Measurements from ENCODE around the gene OR5B21. TPM values are rescaled to one million over a fixed set of nuclear protein-coding genes. Genes with fewer than 3 reads are reported as not detected.

Gene OR5B21
- polyA plus RNA-seq, 2 of the 4 experiments (the other 2 are of a cell fraction) = not detected

DNA sequence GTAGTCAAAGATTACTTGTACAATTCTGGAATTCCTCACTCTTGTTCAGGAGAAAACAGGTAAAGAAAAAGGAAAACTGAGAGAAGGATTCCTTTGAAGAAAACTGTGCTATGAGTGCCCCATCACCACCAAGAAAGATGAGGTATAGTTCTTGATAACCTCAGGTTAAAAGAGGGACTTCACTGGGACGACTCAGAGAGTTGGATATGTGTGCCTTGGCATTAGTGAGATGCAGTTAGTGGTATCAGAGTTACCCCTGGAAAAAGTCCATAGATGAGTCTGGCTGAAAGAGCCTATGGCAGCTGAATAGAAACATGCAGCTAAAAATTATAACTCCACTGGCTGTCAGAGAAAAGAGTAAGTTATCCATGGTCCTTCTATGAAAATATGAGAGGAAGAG, 38.9 kb upstream of the OR5B21 start:
- DNase-seq (ENCODE audit: low read depth in 1 of 2, low spot score in 1 of 2) (no peak), ATAC-seq (no peak), FAIRE-seq (no peak)
- Histone ChIP-seq H3K9me3 (no peaks in the 10 kb centered on the region), H3K4me1 (no peaks in the 10 kb centered on the region), H3K27ac (no peak overlapping the region), H3K4me2 (no peak overlapping the region), H3K4me3 (no peak overlapping the region)
- CTCF ChIA-PET = interaction anchor here (0.9 kb wide), 1 partner anchor 20 kb away, joined by 3 read pairs; no protein-coding TSS in a partner anchor
- POLR2A ChIA-PET = no interaction called here
- TF ChIP-seq JUNB (IDR thresholded peaks at IDR 0.05) = no peak
- TF ChIP-seq, protein P1, sequence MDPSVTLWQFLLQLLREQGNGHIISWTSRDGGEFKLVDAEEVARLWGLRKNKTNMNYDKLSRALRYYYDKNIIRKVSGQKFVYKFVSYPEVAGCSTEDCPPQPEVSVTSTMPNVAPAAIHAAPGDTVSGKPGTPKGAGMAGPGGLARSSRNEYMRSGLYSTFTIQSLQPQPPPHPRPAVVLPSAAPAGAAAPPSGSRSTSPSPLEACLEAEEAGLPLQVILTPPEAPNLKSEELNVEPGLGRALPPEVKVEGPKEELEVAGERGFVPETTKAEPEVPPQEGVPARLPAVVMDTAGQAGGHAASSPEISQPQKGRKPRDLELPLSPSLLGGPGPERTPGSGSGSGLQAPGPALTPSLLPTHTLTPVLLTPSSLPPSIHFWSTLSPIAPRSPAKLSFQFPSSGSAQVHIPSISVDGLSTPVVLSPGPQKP (IDR thresholded peaks at IDR 0.05; ENCODE audit: low read depth, low read length) = no peak
- no peak for TF ChIP-seq HEYL (CRISPR knock-in tag; IDR thresholded peaks at IDR 0.05)
- TF ChIP-seq GATA3 (IDR thresholded peaks at IDR 0.05; ENCODE audit: borderline replicate concordance) = no peak
- no peak for TF ChIP-seq KDM5A (IDR thresholded peaks at IDR 0.05)
- TF ChIP-seq SMC3 (IDR thresholded peaks at IDR 0.05) = no peak
- no peak for TF ChIP-seq KDM1A (IDR thresholded peaks at IDR 0.05; ENCODE audit: low read depth)
- no peak for TF ChIP-seq CEBPB (IDR thresholded peaks at IDR 0.05)
- TF ChIP-seq, protein P2, sequence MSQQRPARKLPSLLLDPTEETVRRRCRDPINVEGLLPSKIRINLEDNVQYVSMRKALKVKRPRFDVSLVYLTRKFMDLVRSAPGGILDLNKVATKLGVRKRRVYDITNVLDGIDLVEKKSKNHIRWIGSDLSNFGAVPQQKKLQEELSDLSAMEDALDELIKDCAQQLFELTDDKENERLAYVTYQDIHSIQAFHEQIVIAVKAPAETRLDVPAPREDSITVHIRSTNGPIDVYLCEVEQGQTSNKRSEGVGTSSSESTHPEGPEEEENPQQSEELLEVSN (IDR thresholded peaks at IDR 0.05; ENCODE audit: borderline replicate concordance, low read depth) = no peak
- no peak for TF ChIP-seq SREBF2 (IDR thresholded peaks at IDR 0.05)
- TF ChIP-seq HOXB5 (CRISPR knock-in tag; IDR thresholded peaks at IDR 0.05) = no peak
- TF ChIP-seq ZSCAN20 (CRISPR knock-in tag; IDR thresholded peaks at IDR 0.05) = no peak
- no peak for TF ChIP-seq HOXA7 (CRISPR knock-in tag; IDR thresholded peaks at IDR 0.05)
- TF ChIP-seq, protein P3, sequence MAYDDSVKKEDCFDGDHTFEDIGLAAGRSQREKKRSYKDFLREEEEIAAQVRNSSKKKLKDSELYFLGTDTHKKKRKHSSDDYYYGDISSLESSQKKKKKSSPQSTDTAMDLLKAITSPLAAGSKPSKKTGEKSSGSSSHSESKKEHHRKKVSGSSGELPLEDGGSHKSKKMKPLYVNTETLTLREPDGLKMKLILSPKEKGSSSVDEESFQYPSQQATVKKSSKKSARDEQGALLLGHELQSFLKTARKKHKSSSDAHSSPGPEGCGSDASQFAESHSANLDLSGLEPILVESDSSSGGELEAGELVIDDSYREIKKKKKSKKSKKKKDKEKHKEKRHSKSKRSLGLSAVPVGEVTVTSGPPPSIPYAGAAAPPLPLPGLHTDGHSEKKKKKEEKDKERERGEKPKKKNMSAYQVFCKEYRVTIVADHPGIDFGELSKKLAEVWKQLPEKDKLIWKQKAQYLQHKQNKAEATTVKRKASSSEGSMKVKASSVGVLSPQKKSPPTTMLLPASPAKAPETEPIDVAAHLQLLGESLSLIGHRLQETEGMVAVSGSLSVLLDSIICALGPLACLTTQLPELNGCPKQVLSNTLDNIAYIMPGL (CRISPR knock-in tag; IDR thresholded peaks at IDR 0.05; ENCODE audit: borderline replicate concordance) = no peak
- TF ChIP-seq, protein P4, sequence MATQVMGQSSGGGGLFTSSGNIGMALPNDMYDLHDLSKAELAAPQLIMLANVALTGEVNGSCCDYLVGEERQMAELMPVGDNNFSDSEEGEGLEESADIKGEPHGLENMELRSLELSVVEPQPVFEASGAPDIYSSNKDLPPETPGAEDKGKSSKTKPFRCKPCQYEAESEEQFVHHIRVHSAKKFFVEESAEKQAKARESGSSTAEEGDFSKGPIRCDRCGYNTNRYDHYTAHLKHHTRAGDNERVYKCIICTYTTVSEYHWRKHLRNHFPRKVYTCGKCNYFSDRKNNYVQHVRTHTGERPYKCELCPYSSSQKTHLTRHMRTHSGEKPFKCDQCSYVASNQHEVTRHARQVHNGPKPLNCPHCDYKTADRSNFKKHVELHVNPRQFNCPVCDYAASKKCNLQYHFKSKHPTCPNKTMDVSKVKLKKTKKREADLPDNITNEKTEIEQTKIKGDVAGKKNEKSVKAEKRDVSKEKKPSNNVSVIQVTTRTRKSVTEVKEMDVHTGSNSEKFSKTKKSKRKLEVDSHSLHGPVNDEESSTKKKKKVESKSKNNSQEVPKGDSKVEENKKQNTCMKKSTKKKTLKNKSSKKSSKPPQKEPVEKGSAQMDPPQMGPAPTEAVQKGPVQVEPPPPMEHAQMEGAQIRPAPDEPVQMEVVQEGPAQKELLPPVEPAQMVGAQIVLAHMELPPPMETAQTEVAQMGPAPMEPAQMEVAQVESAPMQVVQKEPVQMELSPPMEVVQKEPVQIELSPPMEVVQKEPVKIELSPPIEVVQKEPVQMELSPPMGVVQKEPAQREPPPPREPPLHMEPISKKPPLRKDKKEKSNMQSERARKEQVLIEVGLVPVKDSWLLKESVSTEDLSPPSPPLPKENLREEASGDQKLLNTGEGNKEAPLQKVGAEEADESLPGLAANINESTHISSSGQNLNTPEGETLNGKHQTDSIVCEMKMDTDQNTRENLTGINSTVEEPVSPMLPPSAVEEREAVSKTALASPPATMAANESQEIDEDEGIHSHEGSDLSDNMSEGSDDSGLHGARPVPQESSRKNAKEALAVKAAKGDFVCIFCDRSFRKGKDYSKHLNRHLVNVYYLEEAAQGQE (IDR thresholded peaks at IDR 0.05) = no peak
- TF ChIP-seq BHLHE40 (IDR thresholded peaks at IDR 0.05; ENCODE audit: low read depth, low read length) = no peak
- TF ChIP-seq ZFP36 (IDR thresholded peaks at IDR 0.05; ENCODE audit: borderline replicate concordance, partially characterized antibody) = no peak
- no peak for TF ChIP-seq EHMT2 (IDR thresholded peaks at IDR 0.05; ENCODE audit: low read depth)
- TF ChIP-seq NPAS2 (CRISPR knock-in tag; IDR thresholded peaks at IDR 0.05; ENCODE audit: borderline replicate concordance) = no peak
- TF ChIP-seq RAD21 (conservative IDR thresholded peaks at IDR 0.05 in 1 of 2, IDR thresholded peaks at IDR 0.05 in 1 of 2) = no peak
- WGBS (ENCODE audit: missing lambda C conversion rate) = 9% methylated on average over 1 of the region's 1 CpG

DNA sequence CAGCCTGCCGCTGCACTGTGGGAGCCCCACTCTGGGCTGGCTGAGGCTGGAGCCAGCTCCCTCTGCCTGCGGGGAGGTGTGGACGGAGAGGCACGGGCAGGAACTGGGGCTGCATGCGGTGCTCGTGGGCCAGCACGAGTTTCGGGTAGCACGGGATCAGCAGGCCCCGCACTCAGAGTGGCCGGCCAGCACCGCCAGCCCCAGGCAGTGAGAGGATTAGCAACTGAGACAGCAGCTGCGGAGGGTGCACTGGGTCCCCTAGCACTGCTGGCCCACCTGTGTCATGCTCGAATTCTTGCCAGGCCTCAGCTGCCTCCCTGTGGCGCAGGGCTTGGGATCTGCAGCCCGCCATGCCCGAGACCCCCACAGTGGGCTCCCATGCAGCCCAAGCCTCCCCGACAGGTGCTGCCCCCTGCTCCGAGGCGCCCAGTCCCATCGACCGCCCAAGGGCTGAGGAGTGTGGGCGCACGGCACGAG, 24.0 kb upstream of the OR5B21 start:
- ChIA-PET CTCF (interaction anchor here (1.1 to 2.2 kb wide), 2 partner anchors 8 to 20 kb away, joined by 3 to 10 read pairs; no protein-coding TSS in a partner anchor), POLR2A (no interaction called here)
- TF ChIP-seq RCOR1 (IDR thresholded peaks at IDR 0.05; ENCODE audit: low read depth, low read length) (no peak), NFE2L2 (conservative IDR thresholded peaks at IDR 0.05; ENCODE audit: low read length) (no peak), MAZ (IDR thresholded peaks at IDR 0.05; ENCODE audit: borderline replicate concordance, low read depth, low read length) (no peak), HEYL (CRISPR knock-in tag; IDR thresholded peaks at IDR 0.05) (no peak), FOSB (CRISPR knock-in tag; IDR thresholded peaks at IDR 0.05) (no peak)
- TF ChIP-seq, protein P5, sequence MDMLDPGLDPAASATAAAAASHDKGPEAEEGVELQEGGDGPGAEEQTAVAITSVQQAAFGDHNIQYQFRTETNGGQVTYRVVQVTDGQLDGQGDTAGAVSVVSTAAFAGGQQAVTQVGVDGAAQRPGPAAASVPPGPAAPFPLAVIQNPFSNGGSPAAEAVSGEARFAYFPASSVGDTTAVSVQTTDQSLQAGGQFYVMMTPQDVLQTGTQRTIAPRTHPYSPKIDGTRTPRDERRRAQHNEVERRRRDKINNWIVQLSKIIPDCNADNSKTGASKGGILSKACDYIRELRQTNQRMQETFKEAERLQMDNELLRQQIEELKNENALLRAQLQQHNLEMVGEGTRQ (IDR thresholded peaks at IDR 0.05) = no peak
- H3K9me3 ChIP-seq = no peaks in the 10 kb centered on the region
- H3K4me2 ChIP-seq = no peak overlapping the region
- DNase-seq (ENCODE audit: low read depth in 1 of 2, low spot score in 1 of 2) = no peak
- no peak overlapping the region for H3K27ac ChIP-seq
- FAIRE-seq = no peak
- no peak overlapping the region for H3K4me3 ChIP-seq
- WGBS (ENCODE audit: missing lambda C conversion rate) = 100% methylated on average over 3 of the region's 25 CpGs
- ATAC-seq = no peak
- no peaks in the 10 kb centered on the region for H3K4me1 ChIP-seq
